Esophagus mucosa (tissue), 1 donor: ENCODE measurements around the gene CAMKK1. TPM values are rescaled to one million over a fixed set of nuclear protein-coding genes. Genes with fewer than 3 reads are reported as not detected.

Source experiments
- ATAC-seq: fragments of 200-7000 bp; cut with Tn5 transposase; one replicate; pipeline ENCODE4 v1.9.1; 2020
- total RNA-seq: library from RNA; stranded (reverse); gene quantifications from one replicate; pipeline ENCODE4 v1.2.4, GENCODE V29; 2023
- donor health status: DM: yes; HTN: yes; CAD: no.

CAMKK1 gene
- total RNA-seq = 4.2 TPM

DNA sequence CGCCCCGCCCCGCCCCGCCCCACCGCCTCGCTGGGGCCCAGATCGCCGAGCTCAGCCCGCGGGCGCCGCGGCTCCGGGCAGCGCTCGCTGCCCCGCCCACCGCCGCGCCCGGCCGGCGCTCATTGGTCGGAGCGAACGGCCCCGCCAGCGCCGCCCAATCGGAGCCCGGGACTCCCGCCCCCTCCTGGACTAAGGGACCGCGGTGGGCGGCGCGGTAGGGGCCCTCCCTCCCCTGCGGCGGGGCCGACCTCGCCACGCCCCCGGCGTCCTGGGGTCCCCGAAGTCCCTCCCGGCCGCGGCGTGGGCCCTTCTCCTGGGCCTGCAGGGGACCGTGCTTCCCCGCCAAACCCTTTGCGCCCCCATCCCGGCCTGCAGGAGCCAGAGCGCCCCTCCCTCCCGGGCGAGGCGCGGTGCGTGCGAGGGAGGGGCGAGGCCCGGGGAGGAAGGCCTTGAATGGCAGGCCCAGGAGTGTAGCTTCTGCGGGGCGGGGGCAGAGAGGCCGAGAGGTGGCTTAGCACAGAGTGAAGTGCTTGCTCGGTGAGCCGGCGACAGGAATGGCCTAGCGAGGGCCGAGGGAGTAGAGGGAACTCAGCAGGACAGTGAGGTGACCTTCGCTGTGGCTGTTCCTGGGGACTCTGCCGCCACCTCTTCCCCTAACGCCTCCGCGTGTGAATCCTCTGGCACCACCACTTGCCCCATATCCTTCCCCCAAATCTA lies at the start of gene CAMKK1:
Gene CAMKK1 (minus strand): TSS at position 51 of the 717 bp plus-strand sequence. CDS start 7,366 bp downstream, outside the sequence.
- peak; percentile 71 for ATAC-seq

DNA sequence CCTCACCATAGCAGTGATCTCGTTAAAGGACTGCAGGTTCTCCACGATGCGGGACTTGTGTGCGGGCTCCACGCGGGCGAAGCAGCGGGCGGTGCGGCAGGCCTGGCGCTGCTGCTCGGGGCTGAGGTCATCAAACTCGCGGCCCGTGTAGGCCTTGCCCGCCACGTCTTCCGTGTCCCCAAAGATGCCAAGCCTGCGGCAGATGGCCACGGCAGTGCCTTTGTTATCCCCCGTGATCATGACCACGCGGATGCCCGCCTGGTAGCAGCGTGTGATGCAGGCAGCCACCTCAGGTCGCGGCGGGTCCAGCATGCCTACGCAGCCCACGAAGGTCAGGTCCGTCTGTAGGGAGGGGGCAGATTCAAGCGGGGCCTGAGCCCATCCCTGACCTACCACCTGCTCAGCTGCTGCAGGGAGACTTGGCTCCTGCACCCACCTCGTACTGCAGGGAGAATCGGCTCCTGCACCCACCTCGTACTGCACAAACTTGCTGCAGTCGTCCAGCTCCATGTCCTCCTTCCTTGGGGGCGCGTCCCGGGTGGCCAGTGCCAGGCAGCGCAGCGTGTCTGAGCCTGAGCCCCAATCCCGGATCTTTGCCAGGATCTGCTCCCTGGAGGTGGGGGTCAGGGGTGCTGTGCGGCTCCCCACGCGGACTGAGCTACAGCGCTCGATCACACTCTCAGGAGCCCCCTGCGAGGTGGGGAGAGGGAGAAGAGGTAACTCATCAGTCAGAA lies 48.3 kb upstream of the CAMKK1 start:
- no peak for ATAC-seq

DNA sequence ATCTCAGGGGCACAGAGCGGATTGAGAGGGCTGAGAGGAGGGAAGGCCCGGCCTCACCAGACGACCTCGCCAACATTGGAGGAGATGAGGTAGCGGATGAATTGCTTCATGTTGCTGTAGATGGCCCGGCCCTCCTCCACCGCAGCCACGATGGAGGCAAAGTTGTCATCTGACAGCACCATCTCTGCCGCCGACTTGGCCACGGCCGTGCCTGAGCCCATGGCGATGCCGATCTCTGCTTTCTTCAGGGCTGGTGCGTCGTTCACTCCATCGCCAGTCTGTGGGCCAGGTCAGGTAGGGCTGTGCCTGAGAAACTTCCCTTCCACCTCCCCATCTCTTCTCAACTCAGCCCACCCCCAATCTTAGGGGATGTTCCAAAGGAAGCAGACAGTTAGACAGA lies 44.5 kb upstream of the CAMKK1 start:
- no peak for ATAC-seq

DNA sequence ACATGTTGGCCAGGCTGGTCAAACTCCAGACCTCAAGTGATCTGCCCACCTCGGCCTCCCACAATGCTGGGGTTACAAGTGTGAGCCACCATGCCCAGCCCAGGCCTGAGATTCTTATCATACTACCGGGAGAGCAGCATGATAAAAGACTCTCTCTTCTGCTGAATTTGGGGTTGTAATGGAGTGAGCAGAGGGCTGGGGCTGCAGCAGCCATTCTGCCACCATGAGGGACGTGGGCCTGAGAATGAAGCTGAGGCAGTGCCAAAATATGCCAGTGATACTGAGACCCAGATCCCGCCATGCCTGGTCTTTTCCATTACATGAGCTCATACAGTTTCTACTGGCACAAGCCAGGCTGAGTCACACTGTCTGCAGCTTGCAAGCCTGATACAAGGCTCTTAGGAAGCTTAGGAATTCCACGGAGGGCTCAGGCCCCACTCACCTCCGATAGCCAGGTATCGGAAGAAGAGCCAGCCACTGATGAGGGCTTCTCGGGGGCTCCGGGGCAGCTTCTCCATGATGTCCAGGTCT lies 43.0 kb upstream of the CAMKK1 start:
- ATAC-seq = peak; percentile 58

DNA sequence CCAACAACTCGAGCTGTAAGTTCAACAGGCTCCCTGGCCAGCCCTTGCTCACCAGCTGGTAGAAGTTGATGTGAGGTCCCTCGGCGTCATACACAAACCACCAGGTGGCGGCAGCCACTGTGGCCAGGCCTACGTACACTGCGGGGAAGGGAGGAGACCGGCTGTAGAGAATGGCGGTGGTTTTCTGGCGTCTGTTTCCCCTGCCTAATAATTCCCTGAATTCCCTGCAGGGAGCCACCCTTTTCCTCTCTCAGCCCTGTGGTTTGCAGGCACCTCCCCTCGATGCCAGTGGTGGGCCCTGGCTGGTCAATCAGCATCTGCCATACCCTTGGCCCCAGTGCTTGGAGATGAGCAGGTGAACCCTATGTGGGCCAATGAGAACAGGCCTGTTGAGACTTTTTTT lies 42.3 kb upstream of the CAMKK1 start:
- peak; percentile 92 for ATAC-seq

DNA sequence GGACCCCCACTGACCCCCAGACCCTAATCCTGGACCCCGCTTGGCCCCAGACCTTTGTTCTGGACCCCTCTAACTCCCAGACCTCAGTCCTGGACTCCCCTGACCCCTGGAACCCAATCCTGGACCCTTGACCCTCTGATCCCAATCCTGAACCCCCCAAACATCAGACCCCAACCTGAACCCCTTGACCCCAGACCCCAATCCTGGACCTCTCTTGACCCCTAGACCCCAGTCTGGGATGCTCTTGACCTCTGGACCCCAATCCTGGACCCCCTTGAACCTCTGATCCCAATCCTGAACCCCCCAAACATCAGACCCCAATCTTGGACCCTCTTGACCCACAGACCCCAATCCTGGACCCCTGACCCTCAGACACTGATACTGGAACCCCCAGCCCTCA lies 36.9 kb upstream of the CAMKK1 start:
- ATAC-seq = no peak

DNA sequence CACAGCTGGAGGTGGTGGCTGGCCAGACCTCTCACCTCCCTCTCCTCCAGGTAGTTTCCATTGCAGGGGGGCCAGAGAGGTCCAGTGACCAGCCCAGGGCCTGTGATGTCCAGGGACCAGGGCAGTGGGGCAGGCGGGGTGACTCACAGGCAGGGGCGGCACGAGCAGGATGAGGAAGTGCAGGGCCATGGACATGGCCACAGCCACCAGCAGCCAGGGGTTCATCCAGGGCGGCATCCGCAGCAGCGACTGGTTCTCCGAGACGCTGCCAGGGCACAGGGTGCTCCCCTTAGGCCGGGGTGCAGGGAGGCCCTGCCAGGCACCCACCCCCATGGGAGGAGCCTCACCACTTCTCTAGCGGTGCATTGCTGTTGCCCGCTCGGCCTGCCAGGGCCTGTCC lies 36.3 kb upstream of the CAMKK1 start:
- ATAC-seq = no peak

DNA sequence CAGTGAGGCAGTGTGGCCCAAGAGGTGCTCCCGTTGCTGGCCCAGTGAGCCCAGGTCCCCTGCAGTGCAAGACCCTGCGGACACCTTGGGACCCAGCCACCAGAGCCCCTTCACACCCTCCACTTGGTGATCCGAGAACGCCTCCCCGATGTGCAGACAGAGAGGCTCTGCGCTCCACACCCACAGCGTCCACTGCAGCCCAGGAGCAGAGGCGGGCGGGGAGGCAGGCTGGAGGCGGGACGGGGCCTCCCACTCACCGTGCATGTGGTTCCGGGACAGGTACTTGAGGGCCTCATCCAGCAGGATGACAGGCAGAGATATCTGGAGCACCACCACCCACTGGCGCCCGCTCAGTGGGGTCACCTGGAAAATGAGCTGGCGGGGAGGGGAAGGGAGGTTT lies 35.6 kb upstream of the CAMKK1 start:
- ATAC-seq = no peak

DNA sequence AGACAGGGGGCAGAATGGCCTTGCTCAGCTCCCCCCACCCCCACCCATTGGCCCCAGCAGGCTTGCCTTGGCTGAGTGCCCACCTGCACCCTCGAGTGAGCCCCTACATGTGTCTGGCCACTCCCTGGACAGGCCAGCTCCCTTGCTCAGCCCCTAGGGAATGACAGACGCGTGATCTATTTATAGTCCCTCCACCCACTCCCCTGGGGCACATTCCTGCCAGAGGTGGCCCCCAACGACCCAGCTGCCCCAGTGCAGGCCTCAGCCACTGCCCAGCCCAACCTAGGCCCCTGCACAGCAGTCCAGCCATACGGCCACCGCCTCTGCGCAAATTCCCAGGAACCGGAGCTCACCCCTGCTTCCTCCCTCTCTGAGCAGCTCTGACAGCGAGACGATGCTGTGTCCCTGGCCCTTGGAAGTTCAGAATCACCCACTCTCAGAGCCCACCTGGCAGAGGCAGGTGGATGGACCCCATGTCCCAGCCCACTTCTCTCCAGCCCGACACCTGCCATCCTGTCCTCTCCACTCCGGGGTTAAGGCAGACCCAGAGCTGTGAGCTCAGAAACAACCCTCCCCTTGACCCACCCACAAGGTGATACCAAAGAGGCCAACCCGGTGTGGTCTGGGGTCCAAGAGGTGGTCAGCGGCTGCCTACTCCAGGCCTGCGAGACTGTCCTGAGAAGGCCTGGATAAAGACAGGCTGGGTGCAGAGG lies 34.9 kb upstream of the CAMKK1 start:
- no peak for ATAC-seq

DNA sequence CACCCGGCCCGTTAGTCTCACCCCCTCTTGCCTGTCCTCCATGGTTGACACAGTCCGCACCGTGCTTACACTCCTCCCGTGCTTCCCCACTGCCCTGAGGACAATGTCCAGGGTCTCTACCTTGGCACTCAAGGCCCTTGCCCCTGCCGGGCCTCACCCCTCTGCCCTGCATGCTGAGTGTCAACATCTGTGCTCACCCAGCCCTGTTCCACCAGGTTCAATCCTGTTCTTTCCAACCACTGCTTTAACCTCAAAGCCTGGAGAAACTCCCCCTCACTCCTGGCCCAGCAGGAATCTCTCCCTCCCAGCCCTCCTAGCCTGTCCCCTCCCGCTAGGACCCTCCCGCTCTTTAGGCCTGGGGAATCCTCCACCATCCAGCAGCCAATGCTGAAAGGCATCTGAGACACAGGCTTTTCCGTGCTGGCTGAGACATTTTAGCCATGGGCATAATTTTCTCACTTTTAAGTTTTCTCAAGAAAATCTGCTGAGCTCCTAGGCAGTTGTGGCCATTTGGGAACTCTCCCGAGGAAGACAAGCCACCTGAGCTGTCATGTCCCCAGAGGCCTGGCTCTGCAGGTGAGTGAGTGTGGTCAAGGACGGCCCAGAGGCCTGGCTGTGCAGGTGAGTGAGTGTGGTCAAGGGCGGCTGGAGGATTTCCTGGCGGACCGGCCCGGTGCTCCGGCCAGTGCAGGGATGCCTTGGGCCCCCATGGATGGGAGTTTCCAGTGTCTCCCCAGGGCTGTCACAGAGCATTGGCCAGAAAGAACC lies 34.2 kb upstream of the CAMKK1 start:
- no peak for ATAC-seq

DNA sequence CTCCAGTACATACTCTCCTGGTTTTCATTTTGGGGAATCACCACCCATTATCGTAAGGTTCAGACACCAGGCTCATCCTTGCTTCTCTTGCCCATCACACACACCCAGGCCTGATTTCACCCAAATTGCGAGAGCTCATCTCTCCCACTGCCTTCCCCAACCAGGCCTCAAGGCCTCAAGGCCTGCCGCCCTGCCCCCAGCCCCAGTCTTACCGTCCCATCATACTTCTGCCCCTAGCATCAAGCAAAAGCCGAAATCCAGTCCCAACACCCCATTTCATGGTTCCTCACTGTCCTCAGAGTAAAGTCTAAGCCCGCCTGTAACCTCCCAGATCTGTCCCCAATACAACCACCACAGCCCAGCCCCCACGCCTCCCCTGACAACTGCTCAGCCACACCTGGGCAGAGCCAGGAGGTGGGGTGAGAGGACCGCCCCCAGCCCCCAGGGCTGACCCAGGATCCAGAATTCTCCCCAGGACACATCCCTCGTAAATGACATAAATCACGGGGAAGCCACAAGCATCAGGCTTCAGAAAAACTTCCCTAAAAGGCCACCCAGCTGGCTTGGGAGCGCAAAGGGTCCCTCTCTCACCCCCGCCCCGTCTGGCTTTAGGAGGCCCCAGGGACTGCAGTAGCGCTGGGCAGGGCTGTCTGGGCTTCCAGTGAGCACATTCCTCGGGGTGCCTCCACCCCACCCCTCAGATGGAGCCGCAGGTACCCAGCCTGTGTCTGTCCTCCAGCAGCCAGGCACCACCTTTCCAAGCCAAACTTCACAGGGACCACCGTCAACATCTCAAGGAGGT lies 33.0 kb upstream of the CAMKK1 start:
- ATAC-seq = no peak

DNA sequence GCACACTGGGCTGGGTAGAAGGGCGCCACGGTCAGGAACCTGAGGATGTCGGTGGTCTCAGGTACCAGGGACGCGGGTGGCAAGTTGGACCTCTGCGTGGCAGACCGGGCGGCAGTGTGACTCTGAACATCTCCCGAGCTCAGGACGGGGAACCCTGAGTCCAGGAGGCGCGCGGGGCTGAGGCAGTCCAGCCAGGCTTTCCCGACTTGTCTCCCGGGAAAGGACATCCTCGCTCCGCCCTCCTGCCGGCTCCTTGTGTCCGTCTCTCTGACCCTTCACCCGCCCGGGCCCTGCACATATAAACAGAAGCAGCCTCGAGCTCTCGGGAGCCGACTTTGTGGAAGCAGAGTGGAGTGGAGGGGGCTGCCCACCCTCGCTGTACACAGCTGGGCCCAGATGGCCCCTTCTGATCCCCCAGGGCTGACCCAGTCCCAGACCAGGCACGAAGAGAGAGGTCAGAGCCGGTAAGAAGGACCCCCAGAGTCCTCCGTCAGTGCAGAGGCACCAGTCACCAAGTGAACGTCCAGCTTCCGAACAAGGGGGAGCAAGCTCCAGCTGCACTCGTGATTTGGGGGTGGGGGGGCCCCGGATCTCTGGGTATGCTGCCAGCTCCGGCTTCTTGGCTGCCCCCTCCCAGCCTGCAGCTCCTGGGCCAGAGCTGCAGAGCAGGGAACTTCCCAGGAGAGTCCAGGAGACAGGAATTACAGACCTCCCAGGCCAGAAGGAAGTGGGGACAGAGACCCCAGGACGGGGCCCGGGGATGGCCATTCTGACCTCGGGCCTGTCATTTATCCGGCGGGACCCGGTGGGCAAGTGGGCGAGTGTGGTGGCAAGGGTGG lies 31.9 kb upstream of the CAMKK1 start:
- no peak for ATAC-seq

DNA sequence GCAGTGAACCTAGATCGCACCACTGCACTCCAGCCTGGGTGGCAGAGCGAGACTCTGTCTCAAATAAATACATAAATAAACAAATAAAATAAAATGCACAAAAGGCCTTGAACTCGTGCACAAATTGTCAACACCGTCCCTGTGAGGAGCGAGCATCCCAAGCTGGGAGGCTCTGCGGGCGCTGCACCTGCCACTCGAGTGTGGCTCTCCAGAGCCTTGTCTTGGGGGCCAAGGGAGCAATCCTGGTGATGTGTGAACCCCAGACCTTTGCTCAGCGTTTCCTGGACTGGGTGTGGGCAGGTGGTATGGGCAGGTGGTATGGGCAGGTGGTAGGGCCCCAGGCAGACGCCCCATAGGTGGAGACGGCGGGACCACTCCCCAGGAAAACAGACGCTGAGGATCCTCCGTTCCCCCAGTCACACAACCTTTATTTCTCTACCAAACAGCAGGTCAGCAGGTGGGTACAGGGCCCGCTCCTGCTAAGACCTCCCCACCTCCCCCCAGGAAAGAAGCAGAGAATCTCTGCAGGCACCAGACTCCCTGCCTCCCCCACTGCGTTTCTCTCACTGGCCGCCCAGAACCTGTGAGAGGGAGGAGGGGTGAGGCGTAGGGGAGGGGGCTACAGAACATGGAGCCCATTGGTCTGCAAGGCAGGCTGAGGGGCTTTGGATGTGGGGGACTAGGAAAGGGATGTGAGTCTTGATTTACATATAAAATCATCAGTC lies 30.8 kb upstream of the CAMKK1 start:
- ATAC-seq = no peak

DNA sequence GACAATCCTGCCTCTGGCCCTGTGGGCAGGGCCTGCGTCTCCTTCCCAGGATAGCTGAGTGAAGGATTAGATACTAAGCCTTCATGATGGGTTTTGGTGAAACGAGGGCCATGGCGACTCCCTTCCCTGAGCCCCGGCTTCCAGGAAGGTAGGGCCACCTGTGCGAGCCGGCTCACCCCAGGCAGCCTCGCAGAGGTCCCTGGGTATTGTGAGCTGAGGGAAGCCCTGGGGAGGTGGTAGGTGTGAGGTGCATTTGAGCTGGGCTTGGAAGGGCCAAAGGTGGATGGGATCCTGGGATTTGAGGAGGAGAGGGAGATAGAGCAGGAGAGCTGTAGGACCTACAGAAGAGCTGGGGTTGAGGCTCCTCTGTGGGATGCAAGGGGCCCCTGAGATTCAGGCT lies 29.9 kb upstream of the CAMKK1 start:
- ATAC-seq = no peak

DNA sequence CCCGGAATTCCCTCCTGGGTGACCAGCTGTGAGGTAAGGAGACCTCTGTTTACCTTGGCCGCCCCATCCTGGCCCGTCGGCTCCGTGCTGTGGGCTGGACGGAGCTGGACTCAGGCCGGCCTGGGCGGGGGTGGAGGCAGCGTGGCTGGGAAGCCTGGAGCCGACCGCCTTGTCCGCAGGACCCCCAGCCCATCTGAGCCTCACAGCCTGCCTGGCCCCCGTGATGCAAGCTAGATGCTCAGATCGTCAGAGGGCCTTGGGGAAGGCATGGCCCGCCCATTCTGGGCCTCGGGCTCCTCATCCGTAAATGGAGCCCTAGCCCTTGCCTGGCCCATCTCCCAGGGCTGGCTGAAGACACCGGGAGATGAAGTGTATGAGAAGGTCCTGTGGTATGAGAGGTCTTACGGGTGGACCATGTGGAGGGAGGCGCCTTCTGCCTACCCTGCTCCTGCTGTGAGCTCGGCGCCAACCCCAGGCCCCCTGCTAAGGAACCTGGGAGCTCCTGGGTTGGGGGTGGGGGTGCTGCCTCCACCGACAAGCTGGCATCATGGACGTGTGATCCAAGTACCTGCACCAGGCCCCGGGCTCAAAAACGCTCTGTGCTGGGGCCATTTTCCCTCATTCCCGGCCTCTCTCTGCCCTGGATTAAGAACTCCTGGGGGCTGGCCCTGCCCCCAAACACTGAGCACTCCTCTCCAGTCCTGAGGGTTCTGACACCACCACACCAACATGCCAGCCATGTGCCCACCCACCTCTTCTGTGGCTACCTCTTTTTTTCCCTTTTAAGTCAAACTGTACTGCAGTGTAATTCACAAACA lies 28.9 kb upstream of the CAMKK1 start:
- ATAC-seq = no peak

DNA sequence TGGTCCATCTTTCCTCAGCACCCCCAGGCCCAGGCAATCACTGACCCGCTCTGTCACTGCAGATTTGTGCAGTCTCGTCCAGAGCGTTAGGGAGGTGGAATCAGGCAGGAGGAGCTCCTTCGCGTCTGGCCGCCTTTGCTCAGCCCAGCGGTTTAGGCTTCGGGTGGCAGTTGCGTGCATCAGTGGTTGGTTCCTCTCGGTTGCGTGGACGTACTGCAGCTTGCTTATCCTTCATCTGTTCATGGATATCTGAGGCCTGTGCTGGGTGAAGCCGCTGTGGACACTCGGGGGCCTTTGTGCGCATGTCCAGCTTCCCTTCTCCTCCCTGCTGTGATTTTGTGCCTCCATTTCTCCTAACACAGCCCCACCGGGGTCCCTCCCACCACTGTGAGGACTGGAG lies 28.2 kb upstream of the CAMKK1 start:
- no peak for ATAC-seq

DNA sequence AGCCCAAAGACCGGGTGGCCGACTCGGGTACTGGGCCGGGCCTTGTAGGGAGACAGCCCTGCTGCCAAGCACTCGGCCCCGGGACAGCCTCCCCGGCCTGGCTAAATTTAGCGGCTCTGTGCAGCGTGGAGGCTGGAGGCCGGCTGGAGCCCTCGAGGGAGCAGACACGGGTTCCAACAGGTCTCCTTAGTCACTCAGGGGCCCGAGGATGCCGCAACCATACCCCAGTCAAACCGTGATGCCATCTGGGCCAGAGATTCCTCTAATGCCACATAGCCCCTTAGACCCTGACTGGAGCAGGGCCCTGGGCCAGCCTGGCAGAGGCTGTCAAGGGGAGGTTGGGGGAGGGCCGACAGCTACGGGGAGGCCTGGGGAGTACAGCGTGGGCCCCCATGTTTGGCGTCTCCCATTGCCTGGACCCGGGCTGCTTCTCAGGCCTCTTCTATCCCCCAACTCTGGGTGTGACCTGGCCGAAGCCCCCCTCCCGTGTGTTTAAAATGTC lies 26.3 kb upstream of the CAMKK1 start:
- ATAC-seq = no peak

DNA sequence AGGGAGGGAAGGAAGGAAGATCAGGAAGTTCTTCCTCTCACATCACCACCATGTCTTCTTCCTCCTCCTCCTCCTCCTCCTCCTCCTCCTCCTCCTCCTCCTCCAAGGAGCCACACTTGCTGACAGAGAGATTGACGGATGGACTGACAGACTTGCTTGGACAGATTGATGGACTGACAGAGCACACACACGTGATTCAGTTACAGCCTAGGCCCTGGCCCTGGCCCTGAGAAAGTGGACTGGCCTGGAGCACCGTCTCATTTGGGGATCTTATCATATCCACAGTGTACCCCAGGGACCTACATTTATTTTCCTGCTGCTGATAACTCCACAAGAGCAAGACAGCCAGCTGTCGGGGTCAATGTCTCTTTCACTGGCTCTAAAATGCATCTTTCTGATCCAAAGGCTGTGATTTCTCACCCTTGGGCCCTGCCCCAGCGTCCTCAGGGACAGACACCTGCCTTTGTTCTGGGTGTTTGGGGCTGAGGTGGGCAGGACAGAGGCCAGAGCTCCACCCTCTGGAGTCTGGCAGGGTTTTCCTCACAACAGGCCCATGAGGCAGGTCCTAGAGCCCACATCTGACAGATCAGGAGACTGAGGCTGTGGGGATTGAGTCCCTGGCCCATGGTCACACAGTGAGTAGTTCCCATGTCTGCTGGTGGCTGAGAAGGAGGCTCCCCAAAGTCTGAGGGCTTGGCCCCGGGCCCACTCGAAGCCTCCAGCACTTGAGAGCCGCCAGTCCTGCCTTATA lies 25.7 kb upstream of the CAMKK1 start:
- ATAC-seq = no peak
